NCI-H2029 (cell line): Measurements from ENCODE around the gene LARP7.
"Not testable (repeated sequence)": the region's sequence is repeated elsewhere in the genome, so short reads cannot be mapped to it uniquely, and the experiment has no call there.

ENCODE experiments used
- DNase-seq: peaks from one replicate; lab custom pipeline; 2025; lab: John Stamatoyannopoulos, UW

LARP7 gene

DNA sequence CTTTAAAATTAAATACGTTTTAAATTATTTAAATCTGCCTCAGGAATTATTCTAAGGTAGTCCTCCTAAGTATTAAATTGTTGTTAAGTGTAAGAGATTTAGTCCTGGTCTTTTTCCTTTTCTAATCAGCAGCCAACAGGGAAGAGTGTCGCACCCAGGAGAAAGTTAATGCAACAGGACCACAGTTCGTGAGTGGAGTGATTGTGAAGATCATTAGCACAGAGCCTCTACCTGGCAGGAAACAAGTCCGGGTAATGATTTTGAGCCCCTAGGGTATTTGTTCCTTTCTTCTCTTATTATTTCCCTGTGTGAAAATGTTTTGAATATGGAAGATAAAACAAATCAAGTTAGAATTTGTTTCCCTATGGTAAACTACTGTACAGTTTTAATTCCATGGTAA, 13.4 kb downstream of the LARP7 start:
- no peak for DNase-seq

DNA sequence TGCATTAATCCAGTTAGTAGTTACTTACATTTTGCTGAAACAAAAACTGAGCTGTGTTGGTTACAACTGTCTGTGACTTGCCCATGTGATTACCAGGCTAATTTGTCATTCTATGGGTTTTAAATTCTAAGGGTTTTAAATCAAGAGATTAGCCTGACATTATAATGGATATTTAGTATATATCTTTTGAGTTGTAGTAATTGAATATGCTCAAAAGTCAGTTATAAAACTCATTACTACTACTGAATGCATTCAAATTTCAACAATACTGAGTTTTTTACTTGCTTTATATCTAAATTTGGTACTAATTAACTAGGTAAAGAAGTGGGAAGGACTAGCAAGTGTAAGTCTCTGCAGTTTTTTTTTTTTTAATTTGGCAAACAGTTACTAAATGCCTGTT, 14.7 kb downstream of the LARP7 start:
- DNase-seq: no peak

DNA sequence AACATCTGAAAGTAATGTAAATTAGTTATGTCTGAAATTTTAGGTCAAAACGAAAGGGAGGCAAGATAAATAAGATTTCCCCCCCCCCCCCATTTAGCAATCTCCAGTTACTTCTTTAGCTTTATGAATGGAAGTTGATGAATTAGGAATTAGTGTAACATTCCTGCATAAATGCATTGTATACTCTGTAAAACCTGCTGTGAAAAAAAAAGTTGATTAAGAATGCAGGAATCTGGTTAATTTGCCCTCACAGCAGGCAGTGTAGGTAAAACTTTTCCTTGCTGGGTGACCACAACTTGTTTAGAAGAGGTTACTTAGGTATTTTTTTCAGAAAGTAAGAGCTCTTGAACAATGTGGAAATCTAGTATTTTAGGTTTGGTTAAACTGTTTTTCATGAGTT, 15.3 kb downstream of the LARP7 start:
- DNase-seq: no peak

DNA sequence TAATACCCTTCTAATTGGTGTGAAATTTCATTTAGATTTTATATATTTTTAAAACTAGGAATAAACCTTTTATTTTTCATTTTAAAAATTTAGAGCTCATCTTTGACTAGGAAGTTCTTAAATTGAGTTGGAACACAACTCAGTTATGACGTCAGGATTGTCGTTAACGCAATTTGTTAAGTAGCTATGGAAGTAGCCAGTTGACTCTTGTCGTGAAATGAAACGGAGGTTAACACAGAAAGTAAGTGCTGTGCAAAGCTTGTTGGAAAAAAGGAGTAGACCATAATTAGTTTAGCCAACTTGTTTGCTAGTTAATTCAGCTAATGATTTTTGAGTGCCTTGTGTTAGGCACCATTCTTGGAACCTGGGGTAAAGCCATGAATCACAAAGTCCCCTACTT, 18.3 kb downstream of the LARP7 start:
- DNase-seq: no peak

DNA sequence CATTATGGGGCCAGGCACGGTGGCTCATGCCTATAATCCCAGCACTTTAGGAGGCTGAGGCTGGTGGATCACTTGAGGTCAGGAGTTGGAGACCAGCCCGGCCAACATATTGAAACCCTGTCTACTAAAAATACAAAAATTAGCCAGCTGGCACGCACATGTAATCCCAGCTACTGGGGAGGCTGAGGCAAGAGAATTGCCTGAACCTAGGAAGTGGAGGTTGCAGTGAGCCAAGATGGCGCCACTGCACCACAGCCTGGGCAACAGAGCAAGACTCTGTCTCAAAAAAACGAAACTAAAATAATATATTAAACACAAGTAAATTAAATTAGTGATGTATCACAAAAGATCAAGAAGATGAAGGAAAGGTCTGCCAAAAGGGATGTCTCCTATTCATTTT, 19.2 kb downstream of the LARP7 start:
- DNase-seq: not testable (repeated sequence)

DNA sequence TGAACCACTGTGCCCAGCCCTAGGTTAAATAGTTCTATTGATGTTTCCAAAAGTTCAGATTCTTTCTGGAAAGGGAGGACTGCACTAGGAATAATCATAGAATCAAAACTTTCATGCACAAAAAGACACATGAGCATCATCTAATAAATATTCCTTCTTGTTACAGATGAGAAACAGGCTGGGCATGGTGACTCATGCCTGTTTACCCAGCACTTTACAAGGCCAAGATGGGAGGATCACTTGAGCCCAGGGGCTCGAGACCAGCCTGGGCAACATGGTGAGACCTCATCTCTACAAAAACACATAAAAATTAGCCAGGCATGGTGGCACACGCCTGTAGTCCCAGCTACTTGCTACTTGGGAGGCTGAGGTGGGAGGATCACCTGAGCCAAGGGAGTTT, 27.7 kb downstream of the LARP7 start:
- no peak for DNase-seq

DNA sequence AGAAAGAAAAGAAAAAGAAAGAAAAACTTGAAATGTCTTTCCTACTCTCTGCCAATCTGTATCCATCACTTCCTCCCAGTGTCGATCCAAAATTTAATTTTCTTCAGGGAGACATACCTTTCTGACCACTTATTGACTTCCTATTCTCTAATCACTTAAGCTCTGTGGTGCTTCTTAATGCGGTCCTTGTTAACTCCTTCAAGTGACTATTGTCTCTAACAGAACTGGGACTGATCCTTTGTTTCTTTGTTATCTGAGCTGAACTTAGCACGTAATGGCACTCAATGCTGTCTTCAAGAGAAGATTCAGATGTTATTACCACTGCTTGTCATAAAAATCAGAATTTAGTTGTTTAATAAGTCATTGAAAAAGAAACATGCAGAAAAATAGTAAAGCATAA, 31.2 kb downstream of the LARP7 start:
- no peak for DNase-seq

DNA sequence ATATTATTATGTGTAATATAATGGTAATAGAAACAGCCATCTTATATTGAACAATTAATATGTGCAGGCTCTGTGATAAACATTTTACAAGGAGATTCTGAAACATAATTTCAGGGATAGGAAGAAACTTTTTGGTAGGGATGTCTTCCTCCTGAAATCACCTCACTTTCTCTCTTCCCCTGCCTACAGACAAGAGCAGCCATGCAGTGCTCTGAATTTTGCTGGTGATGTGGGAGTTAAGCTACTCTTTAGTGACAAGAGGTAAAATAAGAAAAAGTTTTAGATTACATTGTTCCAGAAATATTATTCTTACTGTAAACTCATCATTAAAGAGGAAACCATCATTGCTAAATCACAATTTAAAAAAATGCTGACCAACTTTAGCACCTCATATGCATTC, 36.1 kb downstream of the LARP7 start:
- no peak for DNase-seq

DNA sequence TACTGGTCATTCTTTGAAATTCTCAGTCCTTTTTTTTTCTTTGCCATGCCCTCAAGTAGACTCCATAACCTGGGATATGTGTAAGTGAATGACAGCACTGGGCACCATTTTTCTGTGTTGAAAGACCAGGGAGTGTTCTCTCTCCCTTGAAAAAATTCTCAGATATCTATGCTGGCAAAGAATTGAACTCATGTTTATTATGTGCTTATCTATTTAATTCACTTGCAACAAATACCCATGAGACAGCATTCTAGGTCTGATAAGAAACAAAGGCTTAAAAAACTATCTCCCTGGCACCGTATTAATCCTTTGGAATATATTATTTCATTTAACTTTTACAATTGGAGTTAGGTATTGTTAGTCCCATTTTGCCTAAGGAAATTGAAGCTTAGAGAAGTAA, 36.7 kb downstream of the LARP7 start:
- no peak for DNase-seq

DNA sequence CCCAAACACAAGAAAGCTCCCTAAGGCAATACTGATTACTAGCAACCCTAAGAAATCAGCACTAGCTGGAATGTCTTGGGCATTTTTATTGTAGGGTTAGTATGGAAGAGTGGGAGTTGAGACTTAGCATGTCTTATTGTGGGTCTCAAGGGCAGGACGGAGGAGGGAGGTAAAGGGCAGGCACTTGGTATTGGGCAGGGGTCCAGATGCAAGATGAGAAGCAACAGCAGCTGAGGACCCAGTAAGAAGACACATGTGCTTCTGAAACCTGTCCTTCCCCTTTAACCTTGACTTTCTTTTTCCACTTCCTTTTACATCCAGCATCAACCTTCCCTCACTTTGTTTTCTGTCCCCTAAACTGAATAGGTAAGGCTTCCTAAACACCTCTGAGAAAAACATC, 37.4 kb downstream of the LARP7 start:
- DNase-seq: no peak

DNA sequence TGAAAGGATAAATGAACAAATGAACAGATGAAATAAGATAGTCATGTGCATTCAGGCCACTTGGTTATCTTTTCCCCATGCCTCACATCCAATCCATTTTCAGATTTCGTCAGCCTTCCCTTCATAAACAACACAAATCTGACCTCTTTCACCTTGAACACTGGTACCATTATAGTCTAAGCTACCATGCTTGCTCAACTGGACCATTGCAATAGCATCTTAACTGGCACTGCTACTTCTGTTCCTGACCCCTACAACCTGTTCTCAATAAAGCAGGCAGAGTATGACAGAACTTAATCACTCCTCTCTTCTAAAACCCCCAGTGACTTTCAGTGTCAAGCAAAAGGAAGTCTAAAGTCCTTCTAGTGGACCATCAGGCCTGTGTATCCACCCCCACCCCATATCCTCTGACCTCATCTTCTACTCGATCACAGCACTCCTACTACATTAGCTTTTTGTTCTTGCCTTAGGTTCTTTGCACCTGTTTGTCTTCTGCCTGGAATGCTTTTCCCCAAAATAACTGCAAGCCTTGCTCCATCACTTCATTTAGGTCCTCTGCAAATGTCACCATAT, 40.7 kb downstream of the LARP7 start:
- DNase-seq: no peak

DNA sequence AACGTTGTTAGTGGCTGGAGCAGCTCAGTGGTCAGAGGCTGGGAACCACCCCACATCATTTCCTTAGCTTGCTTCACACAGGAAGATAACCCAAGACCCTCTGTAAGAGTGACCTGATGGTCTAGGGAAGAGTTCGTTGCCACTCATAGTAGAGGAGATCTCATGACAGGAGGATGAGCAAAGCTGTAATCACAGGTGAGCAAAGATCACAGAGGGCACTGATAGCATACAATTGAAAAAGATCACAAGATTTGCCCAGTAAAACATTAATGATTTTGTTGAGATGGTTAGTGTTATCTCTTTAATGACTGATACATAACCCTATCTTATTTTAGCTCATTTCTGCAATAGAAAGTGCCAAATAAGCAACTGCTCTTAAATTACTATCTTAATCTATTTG, 44.1 kb downstream of the LARP7 start:
- no peak for DNase-seq

DNA sequence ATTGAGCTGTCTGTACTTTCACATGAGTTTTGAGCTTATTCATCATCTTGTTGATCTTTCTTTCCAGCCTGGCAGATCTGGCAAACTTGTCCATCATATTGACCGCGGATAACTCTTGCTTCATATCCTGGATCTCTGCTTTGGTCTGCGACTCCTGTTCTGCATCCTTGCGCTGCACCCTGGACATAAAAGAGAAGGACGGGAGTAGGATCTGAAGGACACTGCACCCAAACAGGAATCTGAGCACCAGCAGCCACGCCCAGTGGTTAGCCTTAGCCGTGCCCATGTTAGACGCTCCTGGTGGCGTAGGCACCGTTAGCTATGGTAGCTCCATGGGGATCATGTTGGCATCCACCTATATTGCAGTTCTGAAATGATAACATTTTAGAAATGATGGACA, 56.6 kb downstream of the LARP7 start:
- DNase-seq: no peak

DNA sequence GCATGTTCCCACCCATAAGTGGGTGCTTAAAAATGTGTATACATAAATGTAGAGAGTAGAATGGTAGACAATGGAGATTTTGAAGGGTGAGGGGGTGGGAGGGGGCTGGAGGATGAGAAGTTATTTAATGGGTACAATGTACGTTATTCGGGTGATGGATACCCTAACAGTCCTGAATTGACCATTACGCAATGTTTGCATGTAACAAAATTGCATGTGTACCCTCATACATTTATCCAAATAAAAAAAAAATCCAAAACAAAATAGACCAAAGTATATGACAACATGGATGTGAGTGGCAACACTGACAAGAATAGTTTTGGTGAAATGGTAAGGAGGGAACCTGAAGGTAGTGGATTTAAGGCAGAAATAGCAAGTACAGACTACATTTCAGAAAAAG, 63.7 kb downstream of the LARP7 start:
- no peak for DNase-seq

DNA sequence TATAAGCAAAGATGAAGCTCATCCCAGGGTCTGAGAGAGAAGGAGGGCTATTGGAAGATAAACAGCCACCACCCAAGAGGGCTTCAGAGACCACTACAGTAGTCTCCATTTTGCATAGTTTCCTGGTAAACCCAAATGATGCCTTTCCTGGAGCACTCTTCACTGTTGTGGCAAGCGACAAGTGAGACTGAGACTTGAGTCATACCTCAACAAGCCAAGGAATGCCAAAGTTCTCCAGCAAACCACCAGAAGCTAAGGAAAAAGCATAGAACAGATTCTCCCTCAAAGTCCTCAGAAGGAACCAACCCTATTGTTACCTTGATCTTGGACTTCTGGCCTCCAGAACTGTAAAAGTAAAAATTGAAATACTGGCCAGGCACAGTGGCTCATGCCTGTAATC, 65.9 kb downstream of the LARP7 start:
- no peak for DNase-seq

DNA sequence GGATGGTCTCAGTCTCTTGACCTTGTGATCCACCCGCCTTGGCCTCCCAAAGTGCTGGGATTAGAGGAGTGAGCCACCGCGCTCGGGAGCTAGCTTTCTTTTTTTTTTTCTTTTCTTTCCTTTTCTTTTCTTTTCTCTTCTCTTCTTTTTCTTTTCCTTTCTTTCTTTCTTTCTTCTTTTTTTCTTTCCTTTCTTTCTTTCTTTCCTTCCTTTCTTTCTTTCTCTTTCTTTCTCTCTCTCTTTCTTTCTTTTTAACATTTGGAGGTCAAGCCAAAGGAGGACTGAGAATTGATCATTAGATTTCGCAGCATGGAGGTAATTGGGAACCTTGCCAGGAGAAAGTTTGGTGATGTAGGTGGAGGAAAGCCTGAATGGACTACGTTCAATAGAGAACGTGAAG, 67.4 kb downstream of the LARP7 start:
- DNase-seq: no peak

DNA sequence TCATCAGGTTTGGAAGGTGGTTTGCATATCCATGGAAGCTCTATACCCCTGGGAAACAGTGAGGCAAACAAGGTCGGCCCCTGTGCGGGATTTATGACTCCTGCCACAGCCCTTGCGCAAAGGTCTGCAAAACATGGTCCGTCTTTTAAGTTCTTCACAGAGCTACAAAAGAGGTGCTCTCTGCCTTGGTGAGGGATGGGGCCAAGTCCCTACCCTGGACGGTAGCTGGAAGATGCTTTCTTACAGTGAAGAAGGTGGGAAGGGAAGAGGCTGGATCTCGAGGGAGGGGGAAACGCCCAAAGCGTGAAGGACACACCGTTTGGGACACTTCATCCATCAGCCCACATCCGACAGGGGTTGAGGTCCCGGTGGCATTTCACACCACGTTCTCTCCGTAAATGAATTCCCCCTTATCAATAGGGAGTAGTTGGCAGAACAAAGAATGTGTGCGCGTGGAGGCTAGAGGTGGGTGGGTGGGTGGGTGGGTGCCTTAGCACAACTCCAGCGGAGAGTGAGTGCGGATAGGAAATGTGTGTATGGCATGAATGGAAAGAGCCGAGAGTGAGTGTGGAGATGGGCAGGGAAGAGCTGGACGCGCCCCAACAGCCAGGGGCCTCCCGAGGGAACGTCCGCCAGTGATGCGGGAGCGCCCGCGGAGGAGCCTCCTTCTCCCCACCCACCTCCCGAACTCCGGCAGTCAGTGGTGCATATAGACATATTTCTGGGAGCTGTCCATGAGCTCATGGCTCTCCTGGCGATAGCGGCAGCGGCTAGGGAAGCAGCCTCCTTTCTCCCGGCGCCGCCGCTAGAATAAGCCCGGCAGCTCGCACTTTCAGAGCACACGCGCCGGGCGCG, 68.3 kb downstream of the LARP7 start:
- peak; percentile 2 for DNase-seq

DNA sequence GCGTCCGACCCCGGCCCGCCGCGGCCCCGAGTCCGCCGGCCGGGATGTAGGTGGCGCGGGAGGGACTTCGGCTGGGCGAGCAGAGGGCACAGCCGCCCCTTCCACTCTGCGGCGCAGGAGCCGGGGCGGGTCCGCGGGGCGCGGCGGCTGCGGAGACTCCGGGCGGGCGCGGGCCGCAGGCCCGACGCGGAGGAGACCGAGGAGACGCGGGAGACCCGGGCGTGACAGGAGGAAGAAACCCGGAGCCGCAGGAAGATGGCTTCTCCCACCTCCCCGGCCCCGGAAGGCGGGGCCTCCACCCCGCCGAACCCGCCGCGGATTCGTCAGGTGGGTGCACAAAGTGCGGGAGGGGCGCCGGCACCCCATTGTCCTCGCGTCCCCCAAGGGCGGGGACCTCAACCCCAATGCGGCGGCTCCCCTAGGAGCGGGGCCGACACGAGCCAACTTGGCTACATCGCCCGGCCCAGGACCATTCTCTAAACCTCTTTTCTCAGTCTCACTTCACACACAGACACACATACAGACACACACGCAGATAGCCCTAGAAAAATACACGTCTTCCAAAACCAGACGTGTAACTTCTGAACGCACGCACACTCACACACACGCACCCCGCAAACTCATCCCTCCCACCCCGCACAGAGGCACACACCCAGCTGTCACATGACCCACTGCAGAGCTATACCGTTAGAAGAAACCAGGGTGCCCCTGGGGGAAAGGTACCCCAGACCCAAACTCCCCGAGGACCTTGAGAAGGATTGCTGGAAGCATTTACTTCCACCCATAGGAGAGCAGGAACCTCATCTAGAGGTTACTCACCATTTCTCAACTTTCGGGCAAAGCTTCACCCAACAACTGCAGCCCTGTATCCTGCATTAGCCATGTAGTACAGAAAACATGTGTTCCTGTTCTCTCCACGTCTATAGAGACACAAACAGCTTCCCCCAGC, 69.2 kb downstream of the LARP7 start:
- DNase-seq: not testable (repeated sequence)

DNA sequence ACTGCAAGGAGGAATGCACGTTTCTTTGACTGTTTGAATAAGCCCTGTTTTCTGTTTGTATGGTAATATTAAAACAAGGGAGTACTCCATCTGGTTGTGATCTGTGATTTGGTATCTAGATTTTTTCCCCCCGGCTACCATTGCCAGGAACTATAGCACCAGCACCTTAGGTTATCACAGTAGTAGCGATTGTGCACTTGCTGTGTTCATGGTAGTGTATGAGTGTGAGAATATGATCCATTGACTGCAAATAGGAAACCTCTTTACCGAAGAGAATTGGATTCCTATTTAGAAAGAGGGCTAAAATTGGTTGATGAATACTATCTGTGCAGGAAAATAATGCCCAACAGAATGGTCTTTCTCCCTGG, 69.9 kb downstream of the LARP7 start:
- DNase-seq: no peak
